Liver (tissue), 9 donors: ENCODE data around the gene DGKD. TPM values are rescaled to one million over a fixed set of nuclear protein-coding genes. Genes with fewer than 3 reads are reported as not detected.

ENCODE experiments used
- DNase-seq: peaks from one replicate; pipeline ENCODE4 v3.0.0-alpha.2; 2017; ENCODE audit warnings: low spot score
- H3K27ac ChIP-seq, 2 donors: one replicate each; pipeline ENCODE4 v1.7.0; 2013; ENCODE audit warnings: inconsistent platforms in 2 of 2, low read length in 2 of 2, control low read depth in 1 of 2, low read depth in 1 of 2, mild to moderate bottlenecking in 1 of 2
- H3K27me3 ChIP-seq, 4 donors: one replicate each; pipeline versions ENCODE4 v1.6.1 to v1.7.0; 2013; ENCODE audit warnings: low read length in 3 of 4, inconsistent platforms in 1 of 4, mild to moderate bottlenecking in 1 of 4, moderate library complexity in 1 of 4; ENCODE audit not compliant: control insufficient read depth in 4 of 4, insufficient read depth in 4 of 4
- H3K36me3 ChIP-seq, 4 donors: one replicate each; pipeline versions ENCODE4 v1.6.1 to v1.7.0; 2013; ENCODE audit warnings: low read length in 3 of 4, mild to moderate bottlenecking in 3 of 4, low read depth in 1 of 4, moderate library complexity in 1 of 4; ENCODE audit not compliant: control insufficient read depth in 4 of 4, insufficient read depth in 3 of 4
- H3K4me1 ChIP-seq, 4 donors: one replicate each; pipeline versions ENCODE4 v1.6.1 to v1.7.0; 2013; ENCODE audit warnings: low read length in 3 of 4, mild to moderate bottlenecking in 3 of 4, moderate library complexity in 1 of 4; ENCODE audit not compliant: control insufficient read depth in 4 of 4, insufficient read depth in 4 of 4
- H3K4me3 ChIP-seq, 3 donors: one replicate each; pipeline versions ENCODE4 v1.6.1 to v1.7.0; 2013; ENCODE audit warnings: low read length in 3 of 3, control low read depth in 1 of 3, low read depth in 1 of 3, mild to moderate bottlenecking in 1 of 3
- H3K9ac ChIP-seq, 2 donors: one replicate each; pipeline ENCODE4 v1.7.0; 2013; ENCODE audit warnings: low read length in 2 of 2, mild to moderate bottlenecking in 2 of 2, moderate library complexity in 2 of 2, control low read depth in 1 of 2, low read depth in 1 of 2
- H3K9me3 ChIP-seq, 4 donors: one replicate each; pipeline versions ENCODE4 v1.6.1 to v1.7.0; 2013; ENCODE audit warnings: low read length in 3 of 4; ENCODE audit not compliant: control insufficient read depth in 4 of 4
- ATF3 ChIP-seq: IDR thresholded peaks from 2 replicates; pipeline ENCODE4 v1.6.1; 2016; ENCODE audit warnings: antibody characterized with exemption
- CTCF ChIP-seq: fragments of 150-350 bp; IDR thresholded peaks from 2 replicates; pipeline ENCODE4 v1.5.1; 2017; ENCODE audit warnings: improper control_type of control experiment, low read depth, low read length; ENCODE audit not compliant: missing input control
- EGR1 ChIP-seq, 2 donors: IDR thresholded peaks; 2 replicates each; pipeline ENCODE4 v1.6.1; 2016 to 2018; ENCODE audit warnings: antibody characterized with exemption in 2 of 2, low read depth in 2 of 2
- FOXA1 ChIP-seq: IDR thresholded peaks from 2 replicates; pipeline ENCODE4 v1.6.1; 2016; ENCODE audit warnings: antibody characterized with exemption
- FOXA2 ChIP-seq: IDR thresholded peaks from 2 replicates; pipeline ENCODE4 v1.6.1; 2016; ENCODE audit warnings: antibody characterized with exemption
- GABPA ChIP-seq, 2 donors: IDR thresholded peaks in 1 of 2; conservative IDR thresholded peaks in 1 of 2; 2 replicates each; pipeline ENCODE4 v1.6.1; 2016; ENCODE audit warnings: antibody characterized with exemption in 2 of 2, mild to moderate bottlenecking in 1 of 2, moderate library complexity in 1 of 2
- HNF4A ChIP-seq, 2 donors: conservative IDR thresholded peaks; 2 replicates each; pipeline ENCODE4 v1.6.1; 2016; ENCODE audit warnings: antibody characterized with exemption in 2 of 2, mild to moderate bottlenecking in 2 of 2
- HNF4G ChIP-seq: IDR thresholded peaks from 2 replicates; pipeline ENCODE4 v1.6.1; 2016; ENCODE audit warnings: antibody characterized with exemption
- JUND ChIP-seq, 2 donors: IDR thresholded peaks; 2 replicates each; pipeline ENCODE4 v1.6.1; 2016; ENCODE audit warnings: antibody characterized with exemption in 2 of 2
- MAX ChIP-seq: IDR thresholded peaks from 2 replicates; pipeline ENCODE4 v1.6.1; 2016; ENCODE audit warnings: antibody characterized with exemption
- NR2F2 ChIP-seq: IDR thresholded peaks from 2 replicates; pipeline ENCODE4 v1.6.1; 2016; ENCODE audit warnings: antibody characterized with exemption
- RAD21 ChIP-seq, 2 donors: IDR thresholded peaks; 2 replicates each; pipeline ENCODE4 v1.6.1; 2016; ENCODE audit warnings: antibody characterized with exemption in 2 of 2, mild to moderate bottlenecking in 2 of 2
- REST ChIP-seq: IDR thresholded peaks from 2 replicates; pipeline ENCODE4 v1.6.1; 2016; ENCODE audit warnings: antibody characterized with exemption, mild to moderate bottlenecking
- RXRA ChIP-seq, 2 donors: IDR thresholded peaks; 2 replicates each; pipeline ENCODE4 v1.6.1; 2017 to 2018; ENCODE audit warnings: antibody characterized with exemption in 2 of 2, mild to moderate bottlenecking in 1 of 2
- SP1 ChIP-seq: IDR thresholded peaks from 2 replicates; pipeline ENCODE4 v1.6.1; 2018; ENCODE audit warnings: antibody characterized with exemption, mild to moderate bottlenecking
- ZBTB33 ChIP-seq: IDR thresholded peaks from 2 replicates; pipeline ENCODE4 v1.6.1; 2016; ENCODE audit warnings: antibody characterized with exemption
- WGBS: extraction: QIAGEN DNeasy Blood & Tissue Kit; methylation state at CpG from one replicate; pipeline ENCODE4 v1.1.7; 2013; 5-methylcytosine and 5-hydroxymethylcytosine counted together
- polyA plus RNA-seq, 2 donors: library from polyadenylated mRNA; stranded (reverse) in 1 of 2; unstranded in 1 of 2; fragments of 200-250 nt in 1 of 2; fragments of >200 nt in 1 of 2; fragmentation: Nextera tagmentation in 1 of 2; extraction: Ambion mirVana in 1 of 2; gene quantifications; one replicate each; pipeline versions ENCODE4 v1.2.1 to v1.2.3, GENCODE V29; 2013 to 2015
- total RNA-seq, 2 donors: library from RNA; depleted of rRNA; stranded (reverse); fragments of >200 nt; gene quantifications; one replicate each; pipeline ENCODE4 v1.2.3, GENCODE V29; 2014
- donor health status: healthy.
- donor health status: healthy.
- donor health status: healthy.
- donor health status: healthy.
- donor health status: healthy.

The DGKD gene
- total and polyA plus RNA-seq, 4 donors = 4.8 to 16.4 (median 8.2) TPM

GRCh38 chr2:233459426-233459825 is 105.1 kb downstream of the DGKD start:
- TF ChIP-seq HNF4G (no peak), FOXA1 (no peak), RAD21 (IDR thresholded peaks at IDR 0.05) (no peak), SP1 (no peak), REST (no peak), MAX (no peak), JUND (IDR thresholded peaks at IDR 0.05) (no peak)
- H3K4me3 ChIP-seq = no peak overlapping the region
- no peak overlapping the region for H3K9ac ChIP-seq
- DNase-seq = no peak
- no peaks in the 10 kb centered on the region for H3K27me3 ChIP-seq
- 97% methylated on average over 10 of the region's 10 CpGs for WGBS
- H3K9me3 ChIP-seq = no peaks in the 10 kb centered on the region
- no peak overlapping the region for H3K27ac ChIP-seq
- H3K4me1 ChIP-seq = no peaks in the 10 kb centered on the region
- peaks cover 11 to 79% (median 49%) of the 10 kb centered on the region in 4 donors for H3K36me3 ChIP-seq

- H3K4me3 ChIP-seq = no peak overlapping the region
- no peak for DNase-seq
- H3K9ac ChIP-seq = no peak overlapping the region
- peaks cover 12 to 75% (median 40%) of the 10 kb centered on the region in 4 donors for H3K36me3 ChIP-seq
- no peak overlapping the region for H3K27ac ChIP-seq
- no peaks in the 10 kb centered on the region for H3K27me3 ChIP-seq
- peak in 1 of 2 donors; percentile 10 for TF ChIP-seq HNF4A (conservative IDR thresholded peaks at IDR 0.05)
- TF ChIP-seq ZBTB33 = no peak
- no peak for TF ChIP-seq NR2F2
- WGBS = 70% methylated on average over 32 of the region's 32 CpGs
- no peaks in the 10 kb centered on the region for H3K9me3 ChIP-seq
- no peaks in the 10 kb centered on the region for H3K4me1 ChIP-seq
Observed at GRCh38 chr2:233460726-233461441, 106.6 kb downstream of the DGKD start.

GRCh38 chr2:233461481-233461891 is 107.2 kb downstream of the DGKD start:
- Histone ChIP-seq H3K9ac (no peak overlapping the region), H3K36me3 (peaks cover 12 to 75% (median 39%) of the 10 kb centered on the region in 4 donors), H3K27me3 (no peaks in the 10 kb centered on the region), H3K4me3 (no peak overlapping the region), H3K4me1 (no peaks in the 10 kb centered on the region), H3K27ac (no peak overlapping the region), H3K9me3 (no peaks in the 10 kb centered on the region)
- WGBS = 85% methylated on average over 8 of the region's 8 CpGs
- no peak for DNase-seq
- TF ChIP-seq GABPA (IDR thresholded peaks at IDR 0.05 in 1 of 2, conservative IDR thresholded peaks at IDR 0.05 in 1 of 2) (no peak), FOXA2 (no peak), ATF3 (no peak), EGR1 (IDR thresholded peaks at IDR 0.05; ENCODE audit: low read depth in 2 of 2) (no peak), FOXA1 (no peak), RXRA (IDR thresholded peaks at IDR 0.05) (no peak), REST (no peak), SP1 (no peak), CTCF (no peak)
